Islet of Langerhans (tissue), 1 donor: ENCODE data around the gene SLC1A7.
"Not testable (repeated sequence)": the region's sequence is repeated elsewhere in the genome, so short reads cannot be mapped to it uniquely, and the experiment has no call there.

Source experiments
- FAIRE-seq: peaks from one replicate; lab custom pipeline; 2011; peaks lifted over from hg19 to GRCh38; lab: Jason Lieb, UNC

SLC1A7 gene

DNA sequence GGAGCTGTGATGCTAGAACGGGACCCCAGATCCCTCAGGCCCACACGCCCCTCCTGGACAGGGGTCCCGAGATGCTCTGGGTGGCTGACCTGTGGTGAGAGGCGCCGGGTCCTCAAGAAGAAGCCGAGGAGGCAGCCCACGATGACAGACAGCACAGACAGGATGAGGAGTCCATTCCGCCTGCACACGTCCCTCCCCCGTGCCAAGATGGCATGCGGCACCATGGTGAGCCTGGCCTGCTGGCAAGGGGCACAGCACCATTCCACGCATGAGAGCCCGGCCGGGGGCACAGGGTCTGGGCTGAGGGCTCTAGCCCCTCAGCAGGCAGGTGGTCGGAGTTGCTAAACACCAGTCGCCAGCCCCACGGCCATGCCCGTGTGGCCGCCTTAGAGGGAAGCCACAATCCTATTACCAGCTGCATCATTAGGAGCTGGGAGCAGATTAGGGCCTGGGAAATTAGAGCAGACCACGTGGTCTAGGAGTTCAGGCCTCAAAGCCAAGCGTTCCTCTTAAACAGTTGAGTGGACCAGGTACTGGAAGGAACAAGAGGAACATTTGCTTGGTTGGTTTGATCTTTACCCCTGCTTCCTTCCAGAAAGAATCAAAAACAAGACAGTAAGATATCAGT lies at the start of gene SLC1A7:
Gene SLC1A7, minus strand, starts transcription at position 413 of the 628 bp plus-strand sequence. Its CDS starts 189 bp downstream, at position 224.
- no peak for FAIRE-seq

DNA sequence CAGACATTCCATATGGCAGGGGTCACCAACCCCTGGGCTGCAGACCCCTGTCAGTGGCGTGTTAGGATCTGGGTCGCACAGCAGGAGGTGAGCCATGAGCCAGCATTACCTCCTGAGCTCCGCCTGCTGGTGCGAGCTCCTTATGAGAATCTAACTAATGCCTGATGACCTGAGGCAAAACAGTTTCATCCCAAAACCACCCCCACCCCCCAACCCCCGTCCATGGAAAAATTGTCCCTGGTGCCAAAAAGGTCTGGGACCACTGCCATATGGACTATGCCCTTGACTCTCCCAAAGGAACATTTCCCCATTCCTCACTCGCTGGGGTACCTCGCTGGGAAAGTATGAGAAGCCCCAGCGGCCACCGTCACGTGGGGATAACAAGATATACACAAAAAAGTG lies 47.8 kb upstream of the SLC1A7 start:
- FAIRE-seq: no peak

DNA sequence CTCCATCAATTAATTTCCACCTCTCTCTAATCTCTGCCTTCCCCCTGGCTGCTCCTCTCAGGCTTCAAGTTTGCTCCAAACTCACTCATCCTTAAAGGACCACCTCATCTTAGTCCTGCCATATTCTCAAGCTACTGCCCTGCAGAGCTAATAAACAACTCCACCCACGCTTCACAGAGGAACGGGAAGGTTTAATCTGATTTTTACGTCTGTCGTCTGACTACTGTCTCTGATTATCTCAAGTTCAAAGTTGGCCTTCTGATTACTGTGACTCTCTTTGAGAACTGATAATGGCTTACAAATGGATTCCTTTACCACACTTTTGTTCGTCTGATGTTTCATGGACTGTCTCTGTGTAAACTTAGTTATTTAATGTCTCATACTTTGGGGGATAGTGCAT lies 46.6 kb upstream of the SLC1A7 start:
- FAIRE-seq: no peak

DNA sequence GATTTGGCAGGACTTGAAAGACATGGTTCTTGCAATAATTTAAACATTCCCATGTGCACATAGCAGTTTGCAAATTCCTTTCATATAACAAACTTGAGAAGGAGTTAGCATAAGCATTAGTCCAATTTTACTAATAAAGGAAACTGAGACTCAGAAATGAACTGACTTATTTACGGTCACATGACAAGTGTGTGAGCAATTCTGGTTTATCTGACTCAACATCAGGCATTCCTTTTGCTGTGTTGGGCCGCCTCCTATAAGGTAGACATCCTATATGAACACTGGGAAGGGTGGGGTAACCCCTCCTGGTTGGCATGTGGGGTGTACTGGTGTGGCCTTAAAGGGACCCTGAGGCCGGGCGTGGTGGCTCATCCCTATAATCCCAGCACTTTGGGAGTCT lies 45.7 kb upstream of the SLC1A7 start:
- no peak for FAIRE-seq

DNA sequence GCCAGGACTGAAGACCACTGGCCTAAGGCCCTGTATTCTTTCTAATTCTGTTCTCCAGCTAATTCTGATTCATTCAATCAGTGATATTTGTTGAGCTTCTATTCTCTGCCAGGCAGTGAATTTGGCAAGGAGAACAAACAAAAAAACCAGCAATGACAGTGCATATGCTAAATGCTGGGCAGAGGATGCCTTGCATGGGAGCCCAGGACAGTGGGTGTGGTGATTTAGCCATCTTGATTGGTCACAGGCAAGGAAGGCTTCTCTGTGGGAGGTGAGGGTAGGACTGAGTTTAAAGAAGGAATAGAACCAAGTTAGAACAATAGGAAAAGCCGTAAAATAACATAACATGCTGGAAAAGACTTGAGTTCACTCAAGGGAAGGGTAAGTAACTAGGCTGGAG lies 45.0 kb upstream of the SLC1A7 start:
- no peak for FAIRE-seq

DNA sequence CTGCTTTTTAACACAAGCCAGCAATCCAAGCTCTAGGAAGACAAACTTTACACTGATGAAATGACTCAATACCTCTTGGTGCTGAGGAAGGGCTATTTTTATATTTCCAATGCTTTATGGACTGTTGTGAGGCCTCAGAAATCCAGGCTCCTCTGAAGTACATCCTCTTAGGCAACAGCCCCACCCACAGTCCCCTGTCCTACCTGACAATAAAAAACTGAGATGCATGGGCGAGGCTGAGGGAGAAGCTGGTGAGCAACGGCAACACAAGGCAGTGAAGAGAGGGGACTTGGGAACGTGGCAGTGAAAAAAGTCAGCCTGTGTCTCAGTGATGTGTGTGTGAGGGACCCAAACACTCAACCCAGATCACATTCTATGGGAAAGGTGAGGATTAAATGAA lies 44.1 kb upstream of the SLC1A7 start:
- no peak for FAIRE-seq

DNA sequence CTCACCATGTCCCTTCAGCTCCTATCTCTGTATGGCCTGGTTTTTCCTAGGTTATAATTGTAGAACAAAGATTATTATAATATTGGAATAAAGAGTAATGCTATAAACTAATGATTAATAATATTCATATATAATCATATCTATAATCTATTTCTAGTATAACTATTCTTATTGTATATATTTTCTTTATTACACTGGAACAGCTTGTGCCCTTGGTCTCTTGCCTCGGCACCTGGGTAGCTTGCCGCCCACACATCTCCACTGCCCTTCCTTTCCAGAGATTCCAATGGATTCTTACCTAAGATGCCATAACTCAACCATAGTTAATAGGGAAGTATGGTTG lies 43.5 kb upstream of the SLC1A7 start:
- not testable (repeated sequence) for FAIRE-seq

DNA sequence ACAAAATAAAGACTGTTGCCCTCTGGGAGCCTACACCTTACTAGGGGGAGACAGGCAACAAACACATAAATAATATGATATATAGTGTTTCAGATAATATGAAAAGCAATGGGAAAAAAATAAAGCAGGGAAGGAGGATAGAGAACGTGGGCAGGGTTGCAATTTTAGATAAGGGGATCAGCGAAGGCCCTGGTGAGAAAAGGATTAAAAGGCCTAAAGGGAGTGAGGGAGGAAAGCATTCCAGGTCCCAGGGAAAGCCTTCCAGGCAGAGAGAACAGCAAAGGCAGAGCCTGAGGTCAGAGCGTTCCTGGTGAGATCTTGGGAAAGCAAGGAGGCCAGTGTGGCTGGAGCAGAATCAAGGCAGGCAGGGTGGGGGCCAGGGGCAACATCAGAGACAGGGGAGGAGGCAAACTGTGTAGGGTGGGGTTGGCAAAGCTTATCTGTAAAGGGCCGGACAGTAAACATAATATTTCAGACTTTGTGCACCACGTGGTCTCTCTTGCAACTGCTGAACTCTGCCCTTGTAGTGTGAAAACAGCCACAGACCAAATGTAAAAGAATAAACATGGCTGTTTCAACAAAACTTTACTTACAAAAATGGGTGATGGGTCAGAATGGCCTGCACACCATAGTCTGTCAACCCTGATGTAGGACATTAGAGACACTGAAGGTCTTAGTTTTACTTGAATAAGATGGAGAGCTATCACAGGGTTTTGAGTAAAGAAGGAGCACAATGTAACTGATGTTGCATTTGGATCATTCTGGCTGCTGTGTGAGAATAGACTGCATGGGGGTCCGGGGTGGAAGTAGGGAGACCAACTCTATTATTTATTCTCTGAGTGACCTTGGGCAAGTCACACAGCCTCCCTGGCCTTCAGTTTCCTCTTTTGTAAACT lies 40.9 kb upstream of the SLC1A7 start:
- no peak for FAIRE-seq

DNA sequence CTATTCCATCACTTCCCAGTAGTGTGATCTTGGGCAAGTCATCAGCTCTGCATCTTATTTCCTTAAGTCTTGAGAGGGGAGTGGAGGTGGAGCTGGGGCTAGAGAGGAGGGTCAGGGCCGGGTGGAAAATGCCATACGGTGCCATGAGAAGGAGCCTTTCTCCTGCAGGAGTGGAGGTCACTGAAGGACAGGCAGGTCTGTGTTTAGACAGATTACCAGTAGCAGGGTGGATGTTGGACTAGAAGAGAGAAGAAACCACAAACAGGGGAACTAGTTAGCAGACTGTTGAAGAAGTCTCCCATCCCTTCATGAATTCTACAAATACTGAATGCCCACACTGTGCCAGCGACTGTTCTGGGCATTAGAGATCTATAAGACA lies 40.3 kb upstream of the SLC1A7 start:
- FAIRE-seq: no peak

DNA sequence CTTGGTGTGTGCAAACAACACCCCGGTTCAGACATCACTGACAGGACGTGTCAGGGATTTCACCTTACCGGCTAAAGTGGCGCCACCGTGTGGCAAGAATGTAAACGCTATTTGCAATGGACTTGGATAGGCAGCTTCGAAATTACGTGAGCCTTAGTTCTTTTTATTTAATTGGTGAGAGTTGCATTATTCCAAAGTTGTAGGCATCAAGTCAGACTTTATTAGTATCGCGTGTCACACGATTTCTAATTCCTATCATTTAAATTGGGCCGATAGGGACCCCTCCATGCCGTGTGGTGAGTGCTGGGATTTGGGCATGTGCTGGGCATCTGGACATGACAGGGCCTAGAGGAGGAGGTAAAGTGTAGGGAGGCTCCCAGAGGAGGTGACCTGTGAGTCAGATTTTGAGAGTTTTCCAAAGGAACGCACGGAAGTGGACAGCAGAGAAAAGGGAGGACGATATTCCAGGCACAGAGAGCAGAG lies 39.7 kb upstream of the SLC1A7 start:
- peak; percentile 84 for FAIRE-seq

DNA sequence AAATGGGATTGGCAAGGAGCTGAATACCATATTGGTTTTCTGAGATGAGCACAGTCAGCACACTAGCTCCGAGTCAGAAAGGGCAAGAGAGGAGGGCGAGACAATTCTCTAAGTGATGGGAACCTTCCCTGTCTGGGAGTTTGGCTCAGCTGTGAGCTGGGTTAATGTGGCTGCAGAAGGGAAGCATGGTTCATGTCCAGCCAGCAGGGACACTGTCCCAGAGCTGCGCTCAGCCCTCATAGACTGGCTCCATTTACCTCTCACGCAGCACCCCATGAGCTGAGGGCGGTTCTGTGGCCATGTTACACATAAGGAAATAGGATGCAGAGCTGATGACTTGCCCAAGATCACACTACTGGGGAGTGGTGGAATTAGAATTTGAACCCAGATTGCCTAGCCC lies 38.5 kb upstream of the SLC1A7 start:
- no peak for FAIRE-seq

DNA sequence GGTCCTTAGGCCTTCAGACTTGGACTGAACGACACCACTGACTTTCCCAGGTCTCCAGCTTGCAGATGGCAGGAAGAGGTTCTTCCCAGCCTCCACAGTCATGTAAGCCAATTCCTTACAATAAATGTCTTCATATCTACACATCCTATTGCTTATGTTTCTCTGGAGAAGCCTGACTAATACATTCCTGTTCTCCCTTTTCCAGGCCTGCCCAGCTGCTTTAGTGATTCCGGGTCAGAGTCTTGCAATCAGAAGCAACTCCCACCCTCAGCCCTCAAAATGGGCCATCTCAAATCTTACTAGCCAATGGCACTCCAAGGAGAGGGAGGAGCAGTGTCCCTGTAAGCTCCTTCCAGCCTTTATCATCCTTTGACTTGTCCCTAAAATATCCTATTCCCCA lies 37.8 kb upstream of the SLC1A7 start:
- FAIRE-seq: no peak

DNA sequence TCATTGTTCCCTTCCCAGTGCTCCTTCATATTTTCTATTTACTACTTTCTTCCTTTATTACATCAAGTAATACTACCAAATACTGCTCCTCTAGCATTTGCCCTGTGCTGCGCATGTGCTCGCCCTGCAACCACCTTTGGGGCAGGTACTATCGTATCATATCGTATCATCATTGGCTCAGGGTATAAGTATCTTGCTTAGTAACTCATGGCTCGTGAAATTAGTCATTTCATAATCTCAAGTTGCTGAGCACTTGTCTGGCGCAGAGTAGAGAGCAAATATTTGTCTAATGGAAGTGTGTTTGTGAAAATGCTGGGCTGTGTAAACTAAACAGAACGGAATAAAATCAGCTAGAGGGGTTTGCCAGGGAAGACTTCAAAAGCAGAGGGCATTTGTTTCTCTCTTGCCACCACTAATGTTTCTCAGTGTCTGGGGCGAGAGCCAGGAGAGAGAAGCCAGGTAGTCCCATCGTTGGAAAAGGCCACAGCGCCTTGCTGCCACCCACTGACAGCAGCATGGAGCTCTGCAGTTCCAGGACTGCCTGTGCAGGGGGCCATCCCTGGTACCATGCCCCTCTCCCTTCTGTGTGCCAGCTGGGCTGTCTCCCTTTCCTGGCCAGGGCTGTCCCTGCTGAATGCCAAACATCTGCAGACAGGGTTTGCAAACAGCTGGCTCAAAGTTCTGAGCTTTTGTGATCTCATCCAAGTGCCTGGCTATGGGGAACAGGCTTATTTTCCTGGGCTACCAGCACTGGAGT lies 34.2 kb upstream of the SLC1A7 start:
- FAIRE-seq: peak; percentile 97

DNA sequence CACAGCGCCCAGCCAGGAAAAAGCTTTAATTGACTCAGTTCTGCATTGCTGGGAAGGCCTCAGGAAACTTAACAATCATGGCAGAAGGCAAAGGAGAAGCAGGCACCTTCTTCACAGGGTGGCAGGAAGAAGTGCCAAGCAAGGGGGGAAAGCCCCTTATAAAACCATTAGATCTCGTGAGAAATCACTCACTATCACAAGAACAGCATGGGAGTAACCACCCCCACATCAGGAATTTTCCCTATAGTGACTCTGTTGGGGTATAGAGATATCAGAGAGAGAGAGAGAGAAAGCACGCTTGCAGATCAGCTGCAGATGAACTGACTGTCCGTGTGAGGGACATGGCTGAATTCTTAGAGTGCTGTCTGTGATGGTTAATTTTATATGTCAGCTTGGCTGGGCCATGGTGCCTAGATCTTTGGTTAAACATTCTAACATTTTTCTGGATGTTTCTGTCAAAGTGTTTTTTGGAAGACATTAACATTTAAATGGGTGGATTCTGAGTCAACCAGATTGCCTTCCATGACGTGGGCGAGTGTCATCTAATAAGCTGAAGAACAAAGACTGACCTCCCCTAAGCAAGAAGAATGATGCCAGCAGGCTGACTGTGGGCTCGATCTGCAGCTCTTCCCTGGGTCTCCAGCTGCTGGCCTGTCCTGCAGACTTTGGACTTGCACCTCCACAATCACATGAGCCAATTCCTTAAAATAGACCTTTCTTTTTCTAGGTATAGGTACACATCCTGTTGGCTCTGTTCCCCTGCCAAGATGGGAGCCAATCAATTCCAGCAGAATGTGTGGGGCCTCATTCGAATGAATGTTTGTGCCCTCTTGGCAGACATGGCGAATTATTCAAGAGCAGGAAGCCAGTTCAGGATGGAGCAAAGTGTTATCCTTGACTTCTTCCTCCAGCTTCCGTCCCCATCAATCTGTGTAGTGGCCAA lies 32.8 kb upstream of the SLC1A7 start:
- no peak for FAIRE-seq

DNA sequence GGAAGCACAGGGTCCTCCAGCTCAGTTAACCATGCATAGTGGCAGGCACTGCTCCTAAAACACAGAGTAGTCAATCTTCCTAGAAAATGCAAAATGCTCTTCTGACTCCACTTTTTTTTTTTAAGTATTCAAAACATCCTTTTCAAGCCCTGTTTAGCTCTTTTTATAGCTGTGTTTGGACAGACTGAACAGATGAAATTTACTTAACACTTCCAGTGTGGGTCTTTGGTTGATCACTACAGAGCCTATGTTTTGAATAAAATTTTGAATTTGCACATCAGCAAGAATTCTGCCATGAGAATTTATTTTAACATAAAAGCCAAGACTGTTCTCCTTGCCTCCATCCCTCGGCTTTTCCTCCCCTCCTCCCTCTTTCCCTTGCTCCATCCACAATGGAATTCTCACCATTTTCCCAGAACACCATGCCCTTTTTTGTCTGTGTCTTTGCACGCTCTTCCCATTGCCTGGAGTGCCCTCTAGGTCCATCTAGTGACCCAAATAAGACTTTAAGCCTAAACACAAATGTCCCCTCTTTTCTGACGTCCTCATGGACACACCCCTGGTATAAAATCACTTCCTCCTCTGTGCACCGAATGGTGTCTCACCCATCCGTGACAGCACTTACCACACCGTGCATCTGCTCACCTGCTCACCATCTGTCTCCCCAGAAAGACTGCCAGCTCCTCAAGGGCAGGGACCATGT lies 30.1 kb upstream of the SLC1A7 start:
- FAIRE-seq: no peak

DNA sequence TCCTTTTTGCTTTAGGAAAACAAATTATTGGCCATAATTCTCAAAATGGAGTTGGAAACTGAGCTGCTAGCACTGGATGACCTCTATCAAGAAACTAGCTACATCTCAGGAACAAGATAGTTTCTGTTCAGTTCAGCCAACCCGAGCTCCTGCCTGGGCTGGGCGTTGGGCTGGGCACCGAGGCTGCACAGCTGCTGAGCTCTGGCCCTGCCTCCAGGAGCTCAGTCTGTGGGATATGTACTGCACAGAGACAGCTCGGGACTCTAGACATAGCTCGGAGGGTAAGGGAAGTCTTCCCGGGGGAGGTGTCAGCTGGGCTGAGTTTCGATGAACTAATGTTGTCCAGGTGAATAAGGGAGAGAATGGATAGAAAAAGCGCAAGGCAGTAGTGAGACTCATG lies 24.5 kb upstream of the SLC1A7 start:
- no peak for FAIRE-seq

DNA sequence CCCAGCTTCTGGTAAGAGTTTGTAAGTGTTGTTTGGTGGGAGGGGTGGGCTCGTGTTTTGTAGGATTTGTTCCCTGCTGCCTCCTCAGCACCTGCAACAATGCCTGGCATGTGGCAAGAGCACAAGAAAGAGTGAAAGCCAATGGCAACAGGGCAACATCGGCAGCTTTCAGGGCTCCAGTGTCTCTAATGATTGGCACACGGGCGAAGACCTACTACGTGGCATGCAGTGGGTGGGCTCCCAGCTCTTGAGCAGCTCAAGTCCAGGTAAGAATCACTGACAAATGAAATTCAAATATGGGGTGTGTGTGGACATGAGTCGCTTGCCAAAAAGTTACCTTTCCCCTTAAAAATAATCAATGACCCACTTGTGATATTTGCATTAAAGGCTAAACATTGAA lies 23.9 kb upstream of the SLC1A7 start:
- no peak for FAIRE-seq

DNA sequence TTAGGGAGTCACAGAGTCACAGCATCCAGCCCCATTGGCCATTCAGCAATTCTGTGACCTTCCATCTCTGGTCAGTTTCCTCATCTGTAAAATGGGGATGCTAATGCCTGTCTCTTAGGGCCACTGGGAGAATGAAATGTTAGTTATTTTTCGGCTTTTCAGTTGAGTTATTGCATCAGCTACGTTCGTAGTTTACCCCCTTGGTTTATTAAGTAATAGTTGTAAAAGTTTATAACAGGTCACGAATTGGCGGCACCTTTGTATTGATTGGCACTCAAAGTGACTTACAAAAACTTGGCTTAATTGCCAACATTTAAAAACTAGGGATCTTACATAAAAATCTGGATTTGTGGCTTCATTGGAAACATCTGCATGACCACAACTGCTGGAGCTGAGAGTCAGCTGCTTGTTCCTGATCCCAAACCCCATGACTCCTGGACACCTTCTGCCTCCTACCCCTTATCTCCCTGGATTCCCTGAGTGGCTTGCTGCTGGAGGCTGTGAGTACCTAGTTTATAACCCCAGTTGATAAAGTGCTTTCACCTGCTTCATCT lies 23.0 kb upstream of the SLC1A7 start:
- FAIRE-seq: no peak

DNA sequence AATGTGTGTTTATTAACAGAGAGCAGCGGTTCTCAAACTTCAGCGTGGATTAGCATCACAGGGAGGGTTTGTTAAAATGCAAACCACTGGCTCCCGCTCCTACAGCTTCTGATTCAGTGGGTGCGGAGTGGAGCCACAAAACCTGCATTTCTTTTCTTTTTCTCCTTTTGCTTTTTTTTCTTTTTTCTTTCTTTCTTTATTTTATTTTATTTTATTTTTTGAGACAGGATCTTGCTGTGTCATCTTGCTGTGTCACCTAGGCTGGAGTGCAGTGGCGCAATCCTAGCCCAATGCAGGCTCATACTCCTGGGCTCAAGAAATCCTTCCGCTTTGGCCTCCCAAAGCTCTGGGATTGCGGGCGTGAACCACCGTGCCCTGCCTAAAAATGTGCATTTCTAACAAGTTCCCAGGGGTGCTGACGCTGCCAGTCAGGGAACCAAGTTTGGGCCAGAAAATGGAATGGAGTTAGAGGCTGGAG lies 20.9 kb upstream of the SLC1A7 start:
- FAIRE-seq: no peak

DNA sequence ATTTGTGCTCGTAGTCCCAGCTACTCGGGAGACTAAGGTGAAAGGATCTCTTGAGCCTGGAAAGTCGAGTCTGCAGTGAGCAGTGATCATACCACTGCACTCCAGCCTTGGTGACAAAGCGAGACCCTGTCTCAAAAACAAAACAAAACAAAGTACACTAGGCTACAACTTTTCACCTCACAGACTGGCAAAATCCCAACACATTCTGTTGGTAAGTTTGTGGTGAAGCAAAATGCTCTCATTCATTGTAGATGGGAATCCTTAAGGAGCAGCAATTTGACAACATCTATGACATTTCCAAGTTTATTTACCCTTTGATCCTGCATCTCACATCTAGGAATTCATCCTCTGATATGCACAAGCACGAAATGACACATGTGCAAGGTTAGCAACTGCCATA lies 20.2 kb upstream of the SLC1A7 start:
- no peak for FAIRE-seq

DNA sequence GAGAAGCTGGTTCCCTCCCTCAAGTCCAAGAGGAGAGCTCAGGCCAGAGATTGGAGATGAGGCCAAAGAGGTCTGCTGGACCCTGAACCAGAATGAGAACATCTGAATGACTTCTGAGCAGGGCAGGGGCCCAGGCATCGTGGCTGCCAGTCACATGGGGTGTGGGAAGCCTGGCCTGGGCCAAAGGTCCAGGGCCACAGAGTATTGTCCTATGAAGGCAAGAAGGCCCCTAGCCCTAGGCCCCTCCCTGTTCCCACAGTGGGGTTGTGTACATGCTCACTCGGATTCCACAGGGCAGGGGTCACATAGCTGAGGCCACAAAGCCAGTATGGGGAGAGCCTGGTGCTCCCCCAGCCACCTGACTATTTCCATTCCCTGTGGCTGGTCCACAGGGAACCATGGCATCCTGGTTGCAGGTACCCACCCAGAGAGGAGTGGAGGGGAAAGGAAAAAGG lies 18.5 kb upstream of the SLC1A7 start:
- FAIRE-seq: no peak
